Caki2 (cell line): ENCODE results near the gene JAK2. TPM values are rescaled to one million over a fixed set of nuclear protein-coding genes. Genes with fewer than 3 reads are reported as not detected.
A peak's percentile ranks its signal among the peaks of the same experiment; 100 is the strongest.

ENCODE experiments used
- DNase-seq: peaks from one replicate; pipeline ENCODE4 v3.0.0-alpha.2; 2015; ENCODE audit warnings: low read depth
- in situ Hi-C: cut with HindIII; loops from 2 replicates; pipeline ENCODE4 v1.10.0; 2016; ENCODE audit warnings: low sequenced_read_pairs, low pct_unique_long_range_greater_than_20kb, mixed read lengths
- total RNA-seq: library from RNA; depleted of rRNA; stranded (reverse); fragments of >200 nt; shearing (Covaris generic); gene quantifications from 2 replicates; pipeline ENCODE4 v1.2.3, GENCODE V29; 2014; ENCODE audit warnings: low replicate concordance

JAK2 gene
- total RNA-seq, 1 experiment from 2014 or later: 1.1 TPM

- DNase-seq: no peak
- in situ Hi-C loops: no loop called here
These were observed 11.8 kb upstream of the JAK2 start for GRCh38 chr9:4973246-4973645.

GRCh38 chr9:4973902-4974301 is 11.2 kb upstream of the JAK2 start:
- in situ Hi-C loops: no loop called here

GRCh38 chr9:4979239-4979638 is 5.8 kb upstream of the JAK2 start:
- DNase-seq: no peak
- in situ Hi-C loops: no loop called here

More at GRCh38 chr9:4973902-4974301, 11.2 kb upstream of the JAK2 start:
- DNase-seq: no peak

GRCh38 chr9:4980086-4980727 is 4.9 kb upstream of the JAK2 start:
- no peak for DNase-seq
- in situ Hi-C loops: no loop called here

DNA sequence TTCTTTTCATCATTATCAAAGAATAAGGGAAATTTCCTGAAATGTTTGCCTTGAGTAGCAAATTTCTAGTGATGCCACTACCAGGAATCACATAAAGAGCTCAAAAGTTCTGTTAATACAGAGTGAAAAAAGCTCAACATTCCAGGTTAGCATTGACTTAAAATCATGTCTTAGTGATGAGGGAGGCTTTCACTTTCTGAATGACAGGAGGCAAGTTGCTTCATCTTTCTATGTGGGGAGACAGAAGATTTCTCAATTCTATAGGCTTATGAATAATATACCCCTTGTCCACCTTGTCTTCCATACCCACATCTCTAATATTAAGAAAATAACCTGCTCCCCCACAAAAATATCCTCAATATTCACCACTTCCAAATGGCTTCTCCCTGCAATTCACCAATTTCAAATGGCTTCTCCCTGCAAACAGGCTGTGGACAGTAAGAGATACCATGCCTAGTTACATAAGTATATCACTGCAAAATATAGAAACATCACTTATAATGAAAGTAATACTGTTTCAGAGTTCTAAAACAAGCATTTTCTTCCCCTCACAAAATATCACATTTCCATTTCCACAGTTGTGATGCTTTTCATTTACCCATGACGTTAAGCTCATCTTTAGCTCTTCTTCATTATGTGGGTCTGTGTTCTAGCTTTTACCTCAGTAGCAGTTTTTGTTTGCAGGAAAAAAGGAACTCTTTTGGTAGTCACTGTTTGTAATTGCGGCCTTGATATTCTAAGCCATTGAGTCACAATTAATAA is 2.2 kb upstream of the JAK2 start:
- in situ Hi-C loops: no loop called here
- no peak for DNase-seq

DNA sequence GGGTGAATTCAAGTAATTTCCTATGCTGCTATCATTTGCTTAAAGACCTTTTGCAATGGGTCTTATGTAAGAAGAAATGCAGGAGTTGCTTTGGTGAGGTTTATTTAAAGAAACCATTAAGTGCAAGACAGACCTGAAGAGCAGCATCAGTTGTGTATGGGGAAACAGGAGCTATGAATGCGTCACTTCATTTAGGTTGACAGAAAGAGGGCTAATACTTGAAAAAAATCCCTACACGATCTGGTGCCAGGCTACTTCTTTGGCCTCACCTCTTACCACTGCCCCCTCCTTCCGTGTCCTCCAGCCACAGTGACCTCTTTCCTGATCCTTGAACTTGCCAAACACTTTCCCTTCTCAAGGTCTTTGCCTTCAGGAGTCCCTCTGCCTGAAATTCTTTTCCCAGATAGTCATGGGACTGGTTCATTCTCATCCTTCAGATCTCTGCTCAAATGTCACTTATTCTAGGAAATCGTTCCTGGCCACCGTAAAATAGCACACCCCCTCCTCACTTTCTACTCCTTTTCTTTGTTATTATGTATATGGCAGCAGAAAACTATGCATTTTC is 1.4 kb upstream of the JAK2 start:
- no peak for DNase-seq
- in situ Hi-C loops: no loop called here

- in situ Hi-C loops: no loop called here
- DNase-seq: no peak
These were observed 876 bp upstream of the JAK2 start for GRCh38 chr9:4984171-4984620.

- DNase-seq: peak; percentile 37
- in situ Hi-C loops: no loop called here
These were observed 554 bp downstream of the JAK2 start for GRCh38 chr9:4985386-4986266.

DNA sequence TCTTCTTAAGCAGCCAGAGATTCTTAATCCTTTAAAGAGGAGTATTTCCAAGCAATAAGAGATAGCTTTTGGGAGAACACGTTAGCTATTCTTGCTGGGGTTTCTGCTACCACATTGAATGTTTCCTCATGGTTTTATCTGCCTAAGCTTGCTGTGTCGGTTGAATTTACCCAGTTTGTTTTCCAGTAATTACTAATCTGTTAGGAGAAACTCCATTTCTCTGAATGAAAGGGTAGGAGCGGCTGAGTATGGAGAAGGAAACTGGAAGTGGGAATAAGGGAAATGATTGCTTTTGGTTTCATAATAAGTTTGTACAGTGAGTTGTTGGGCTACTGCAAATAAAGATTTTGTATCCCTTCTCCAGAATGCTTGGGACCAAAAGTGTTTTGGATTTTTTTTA is 1.2 kb downstream of the JAK2 start:
- DNase-seq: no peak

DNA sequence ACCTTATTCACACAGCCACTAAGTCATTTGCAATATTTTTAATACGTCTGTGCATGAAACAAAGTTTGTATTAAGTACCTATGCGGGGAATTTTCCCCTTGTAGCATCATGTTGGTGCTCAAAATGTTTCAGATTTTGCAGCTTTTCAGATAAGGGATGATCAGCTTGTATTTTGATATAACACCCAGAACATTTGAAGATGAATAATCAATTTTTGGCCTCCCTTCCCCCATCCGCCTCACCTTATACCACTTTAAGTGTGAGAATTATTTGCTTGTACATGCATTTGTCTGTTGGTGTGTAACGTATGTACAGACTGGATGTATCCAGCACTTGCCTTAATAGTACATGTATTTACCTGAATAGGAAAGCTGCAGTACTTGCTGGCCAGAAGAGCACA is 1.7 kb downstream of the JAK2 start:
- DNase-seq: no peak
- in situ Hi-C loops: no loop called here

More for the DNA sequence above, 1.2 kb downstream of the JAK2 start:
- in situ Hi-C loops: no loop called here

DNA sequence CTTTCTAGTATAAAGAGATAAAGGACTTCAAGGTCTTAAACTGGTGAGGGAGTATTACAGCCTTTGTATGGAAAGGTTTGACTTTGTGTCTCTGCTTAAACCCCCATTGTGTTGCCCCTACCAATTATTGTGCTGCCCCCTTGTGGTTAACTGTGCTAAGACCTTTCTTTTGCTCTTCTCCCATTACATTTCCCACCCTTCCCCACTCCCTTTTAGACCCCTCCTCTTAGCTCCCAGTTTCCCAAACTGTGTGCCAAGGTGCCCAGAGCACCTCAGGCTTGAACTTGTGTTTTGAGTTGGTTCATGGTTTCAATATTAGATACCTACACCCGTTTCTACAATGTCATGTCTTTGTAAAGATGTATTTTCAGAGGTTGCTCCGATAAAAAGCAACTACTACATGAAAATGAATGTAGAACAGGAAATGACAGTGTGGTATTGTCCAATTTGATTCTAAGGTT is 2.9 kb downstream of the JAK2 start:
- peak; percentile 49 for DNase-seq
- in situ Hi-C loops: no loop called here

DNA sequence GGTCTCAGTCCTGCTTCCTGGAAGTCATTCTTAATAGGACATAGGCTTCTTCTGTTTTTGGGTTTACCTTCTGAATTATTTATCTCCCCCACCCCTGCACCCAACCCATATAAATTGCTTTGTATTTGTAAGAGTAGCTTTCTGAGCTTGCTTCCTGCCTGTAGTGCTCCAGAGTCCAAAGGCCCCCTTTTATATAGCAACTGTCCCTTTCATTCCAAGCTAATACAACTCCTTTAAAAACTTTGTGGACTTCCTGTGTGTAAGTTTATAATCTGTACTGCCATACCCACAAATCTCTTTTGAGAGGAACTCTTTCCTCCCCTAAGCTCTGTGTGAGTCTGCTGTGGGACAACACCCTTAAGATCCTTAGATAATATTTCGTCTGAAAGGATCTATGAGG is 7.8 kb downstream of the JAK2 start:
- in situ Hi-C loops: no loop called here

GRCh38 chr9:4994166-4994890 is 9.3 kb downstream of the JAK2 start:
- no peak for DNase-seq
- in situ Hi-C loops: no loop called here

More for the DNA sequence above, 7.8 kb downstream of the JAK2 start:
- DNase-seq: no peak

DNA sequence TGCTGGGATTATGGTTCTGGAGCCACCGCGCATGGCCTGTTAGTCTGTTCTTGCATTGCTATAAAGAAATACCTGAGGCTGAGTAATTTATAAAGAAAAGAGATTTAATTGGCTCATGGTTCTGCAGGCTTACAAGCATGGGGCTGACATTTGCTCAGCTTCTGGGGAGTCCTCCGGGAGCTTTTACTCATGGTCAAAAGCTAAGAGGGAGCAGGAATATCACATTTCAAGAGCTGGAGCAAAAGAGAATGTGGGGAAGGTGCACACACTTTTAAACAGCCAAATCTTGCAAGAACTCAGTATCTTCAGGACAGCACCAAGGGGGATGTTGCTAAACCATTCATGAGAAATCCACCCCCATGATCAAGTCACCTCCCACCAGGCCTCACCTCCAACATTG is 12.1 kb downstream of the JAK2 start:
- no peak for DNase-seq
- in situ Hi-C loops: no loop called here

DNA sequence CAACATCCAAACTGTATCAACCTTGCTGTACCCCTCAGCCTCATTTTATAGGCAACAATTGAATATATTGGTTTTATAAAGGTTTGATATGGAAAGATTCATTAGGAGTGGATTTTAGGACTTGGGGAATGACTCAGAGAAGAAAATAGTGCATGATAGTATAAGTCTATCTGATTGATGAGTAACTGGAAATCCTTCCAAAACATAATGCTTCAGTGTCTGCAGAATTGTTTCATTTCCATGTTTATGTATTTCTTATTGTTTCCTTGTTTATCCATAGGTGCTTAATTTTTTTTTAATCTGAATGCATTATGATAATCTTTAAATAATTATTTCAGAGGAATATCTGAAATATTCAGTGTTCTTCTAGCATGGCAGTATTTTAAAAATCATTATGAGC is 12.6 kb downstream of the JAK2 start:
- DNase-seq: no peak
- in situ Hi-C loops: no loop called here

DNA sequence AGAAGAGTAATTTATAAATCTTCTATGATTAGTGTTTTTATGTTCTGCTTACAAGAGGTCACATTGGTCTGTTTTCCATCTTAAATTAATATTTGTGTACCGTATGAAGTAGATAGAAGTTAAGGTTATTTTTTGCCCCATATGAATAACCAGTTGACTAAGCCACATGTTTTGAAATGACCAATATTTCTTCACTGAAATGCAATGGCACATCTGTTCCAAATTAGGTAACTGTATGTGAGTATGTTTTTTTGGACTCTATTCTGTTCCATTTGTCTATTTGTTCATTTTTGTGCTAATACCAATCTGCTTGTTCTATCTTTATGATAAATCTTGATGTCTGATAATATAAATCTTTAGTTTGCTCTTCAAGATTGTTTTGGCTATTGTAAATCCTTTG is 17.7 kb downstream of the JAK2 start:
- DNase-seq: no peak
- in situ Hi-C loops: no loop called here

GRCh38 chr9:5004481-5004880 is 19.4 kb downstream of the JAK2 start:
- in situ Hi-C loops: no loop called here
- DNase-seq: no peak

DNA sequence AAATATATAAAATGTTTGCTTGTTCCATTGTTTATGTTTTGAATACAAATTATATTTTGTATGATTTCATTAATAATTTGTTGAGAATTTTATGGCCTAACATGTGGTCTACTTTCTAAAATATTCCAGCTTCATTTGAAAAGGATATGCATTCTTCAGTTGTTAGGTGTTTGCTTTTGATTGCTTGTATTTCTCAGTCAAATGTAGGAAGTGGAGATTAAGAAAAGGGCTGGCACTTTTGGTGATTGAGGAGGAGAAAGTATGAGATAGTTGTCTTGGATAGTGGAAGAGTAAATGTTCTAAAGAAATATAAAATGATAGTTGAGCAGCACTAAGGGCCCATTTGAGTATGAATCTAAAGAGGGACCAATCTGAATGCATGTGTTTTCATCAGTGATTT is 23.1 kb downstream of the JAK2 start:
- in situ Hi-C loops: no loop called here
- DNase-seq: no peak
